ENCODE measurements around the gene C1QB.
"Not testable (repeated sequence)": the region's sequence is repeated elsewhere in the genome, so short reads cannot be mapped to it uniquely, and the experiment has no call there.

C1QB gene

DNA sequence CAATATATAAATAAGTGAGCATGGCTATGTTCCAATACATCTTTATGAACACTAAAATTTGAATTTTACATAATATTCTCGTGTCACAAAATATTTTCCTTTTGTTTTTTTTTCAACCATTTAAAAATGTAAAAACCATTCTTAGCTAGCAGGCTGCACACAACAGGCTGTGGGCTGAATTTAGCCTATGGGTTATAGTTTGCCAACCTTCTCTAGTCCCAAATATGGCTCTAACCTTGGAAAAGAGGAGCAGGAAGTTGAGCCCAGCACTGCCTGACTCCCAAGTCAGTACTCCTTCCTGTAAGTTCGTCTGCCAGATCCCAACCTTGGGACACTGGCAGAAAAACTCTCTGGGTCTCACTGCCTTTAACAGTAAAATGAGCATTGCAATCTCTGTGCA, 13.4 kb downstream of the C1QB start:
- no peak for DNase-seq

DNA sequence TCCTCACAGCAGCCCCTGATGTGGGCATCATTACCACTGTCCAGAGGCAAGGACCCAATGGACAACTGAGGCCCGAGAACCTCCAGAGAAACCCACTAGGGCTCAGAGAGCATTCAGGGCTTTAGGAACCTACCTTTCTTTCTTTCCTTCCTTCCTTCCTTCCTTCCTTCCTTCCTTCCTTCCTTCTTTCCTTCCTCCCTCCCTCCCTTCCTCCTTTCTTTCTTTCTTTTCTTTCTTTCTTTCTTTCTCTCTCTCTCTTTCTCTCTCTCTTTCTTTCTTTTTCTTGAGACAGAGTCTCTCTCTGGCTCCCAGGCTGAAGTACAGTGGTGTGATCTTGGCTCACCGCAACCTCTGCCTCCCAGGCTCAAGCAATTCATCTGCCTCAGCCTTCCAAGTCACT, 15.8 kb downstream of the C1QB start:
- not testable (repeated sequence) for DNase-seq

DNA sequence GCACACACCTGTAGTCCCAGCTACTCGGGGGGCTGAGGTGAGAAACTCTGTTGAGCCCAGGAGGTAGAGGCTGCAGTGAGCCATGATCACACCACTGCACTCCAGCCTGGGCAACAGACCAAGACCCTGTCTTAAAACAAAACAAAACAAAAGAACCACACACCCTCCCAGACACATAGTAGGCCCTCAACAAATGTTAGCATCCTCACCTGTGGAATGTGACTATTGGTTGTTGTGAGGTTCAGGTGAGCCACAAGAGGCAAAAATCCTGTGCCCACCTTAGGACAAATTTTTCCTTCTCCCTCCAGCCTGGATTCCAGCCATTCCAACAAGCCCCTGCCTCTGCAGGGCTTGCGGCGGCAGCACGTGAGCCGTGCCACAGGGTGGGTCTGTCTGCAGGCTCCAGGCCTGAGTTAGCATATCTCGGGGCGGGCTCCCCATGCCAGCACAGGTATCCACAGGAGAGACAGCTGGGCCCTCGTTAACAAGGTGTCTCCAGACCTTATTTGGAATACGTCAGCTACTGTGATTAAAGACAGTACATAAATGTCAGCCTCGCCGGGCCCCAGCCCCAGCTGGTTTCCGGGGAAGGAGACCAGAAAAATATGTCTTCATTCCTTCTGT, 17.4 kb downstream of the C1QB start:
- DNase-seq: no peak

DNA sequence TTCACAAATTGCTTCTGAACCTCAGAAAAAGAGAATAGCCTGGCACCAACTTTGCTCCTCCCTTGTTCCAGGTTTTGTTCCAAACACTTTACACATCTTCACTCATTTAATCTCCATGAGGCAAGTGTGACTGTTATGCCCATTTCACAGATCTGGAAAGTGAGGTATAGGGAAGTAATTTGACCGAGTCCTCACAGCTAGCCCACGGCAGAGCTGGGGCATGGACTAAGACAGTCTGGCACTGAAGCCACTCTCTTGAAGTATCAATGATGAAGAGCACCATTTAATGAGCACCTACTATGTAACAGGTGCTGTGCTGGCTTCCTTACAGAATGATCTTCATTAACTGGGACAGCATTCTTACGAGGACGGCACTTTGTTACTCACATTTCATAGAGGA, 19.0 kb downstream of the C1QB start:
- DNase-seq: no peak

DNA sequence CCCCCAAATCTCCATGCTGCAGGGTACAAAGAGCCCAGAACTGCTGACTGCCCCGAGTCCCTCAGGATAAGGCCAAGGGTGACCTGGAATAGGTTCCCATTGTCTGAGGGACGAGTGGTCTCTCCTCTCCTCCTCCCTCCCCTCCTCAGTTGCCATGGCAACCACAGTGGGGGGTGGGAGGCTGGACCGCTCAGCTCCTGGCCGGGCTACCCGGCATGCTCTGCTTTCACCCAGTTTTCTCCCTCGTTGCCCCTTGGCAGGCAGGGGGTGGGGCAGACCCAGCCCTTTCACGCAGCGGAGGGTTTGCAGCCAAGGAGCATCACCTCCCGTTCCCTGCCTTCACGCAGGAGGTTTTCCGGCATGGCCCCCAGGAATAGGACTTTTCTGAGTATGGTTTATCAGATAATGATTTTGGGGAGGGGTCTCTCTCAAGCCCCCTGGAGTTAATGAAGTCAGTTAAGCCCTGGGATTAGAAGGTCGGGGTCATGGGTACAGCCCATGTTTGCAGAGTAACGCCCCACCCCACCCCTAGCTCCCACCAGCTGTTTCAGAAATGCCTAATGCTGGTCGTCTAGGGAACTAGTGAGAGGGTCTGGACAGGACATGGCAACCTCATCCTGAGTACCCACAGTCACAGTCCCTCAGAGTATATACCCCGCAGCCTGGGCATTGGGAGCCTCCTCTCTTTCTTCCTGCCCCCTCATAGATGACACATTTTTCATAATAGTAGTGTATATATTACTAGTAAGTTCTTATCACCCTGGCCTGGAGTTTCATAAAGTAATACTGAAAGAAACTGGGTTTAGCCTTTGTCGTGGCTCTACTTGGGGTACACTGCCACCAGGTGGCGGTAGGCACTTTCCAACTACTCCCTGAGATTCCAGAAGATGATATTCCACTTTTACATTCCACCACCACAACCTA, 20.7 kb downstream of the C1QB start:
- peak; percentile 32 for DNase-seq

DNA sequence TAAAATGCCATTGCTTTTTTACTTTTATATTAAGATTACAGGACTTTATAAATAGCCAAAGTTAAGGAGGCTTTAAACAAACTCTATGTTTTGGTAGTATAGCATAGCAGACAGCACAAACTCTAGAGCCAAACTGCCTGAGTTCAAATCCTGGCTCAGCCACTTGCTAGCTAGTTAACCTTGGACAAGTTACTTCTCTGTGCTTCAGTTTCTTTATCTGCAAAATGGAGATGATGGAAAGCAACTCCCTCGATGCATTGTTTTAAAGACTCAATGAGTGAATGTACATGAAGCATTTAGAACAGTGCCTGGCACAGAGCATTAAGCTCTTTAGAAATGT, 21.3 kb downstream of the C1QB start:
- DNase-seq: no peak

DNA sequence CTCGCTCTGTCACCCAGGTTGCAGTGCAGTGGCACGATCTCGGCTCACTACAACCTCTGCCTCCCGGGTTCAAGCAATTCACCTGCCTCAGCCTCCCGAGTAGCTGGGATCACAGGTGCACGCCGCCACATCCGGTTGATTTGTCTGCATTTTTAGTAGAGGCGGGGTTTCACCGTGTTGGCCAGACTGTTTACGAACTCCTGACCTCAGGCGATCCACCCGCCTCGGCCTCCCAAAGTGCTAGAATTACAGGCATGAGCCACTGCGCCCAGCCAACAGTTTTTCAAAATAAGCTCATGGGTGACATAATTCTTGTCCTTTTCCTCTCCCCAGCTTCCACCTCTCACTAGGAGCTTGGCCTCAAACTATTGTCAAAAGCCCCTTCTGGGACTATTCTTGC, 23.1 kb downstream of the C1QB start:
- not testable (repeated sequence) for DNase-seq

DNA sequence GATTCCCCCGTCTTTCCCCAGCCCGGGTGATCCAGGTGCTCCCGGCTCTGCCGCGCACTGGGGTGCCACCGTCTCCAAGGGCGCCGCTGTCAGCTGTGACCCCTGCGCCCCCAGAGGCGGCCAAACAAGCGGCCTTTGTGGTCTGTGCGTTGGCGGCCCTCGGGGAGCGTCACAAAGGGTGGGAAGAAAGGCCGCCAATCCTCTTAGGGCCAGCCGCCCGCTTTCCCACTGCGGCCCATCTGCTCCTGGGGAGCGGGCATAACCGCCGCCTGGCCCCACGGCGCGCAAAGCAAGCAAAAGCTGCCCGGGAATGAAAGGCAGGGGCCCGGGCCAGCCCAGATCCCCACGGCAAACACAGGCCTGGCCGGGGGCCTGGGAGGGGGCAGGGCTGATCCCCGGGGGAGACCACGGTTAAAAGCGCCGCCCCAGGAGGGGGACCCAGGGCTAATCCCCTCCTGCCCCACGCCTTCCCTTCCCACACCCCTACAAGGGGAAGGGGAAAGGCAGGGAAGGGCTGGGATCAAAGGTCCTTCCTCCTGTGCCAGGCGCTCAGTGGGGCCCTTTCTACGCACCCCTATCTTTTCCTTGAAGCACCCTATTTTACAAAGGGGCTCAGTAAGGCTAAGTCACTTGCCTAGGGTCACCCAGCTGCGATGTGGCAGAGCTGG, 24.0 kb downstream of the C1QB start:
- no peak for DNase-seq

DNA sequence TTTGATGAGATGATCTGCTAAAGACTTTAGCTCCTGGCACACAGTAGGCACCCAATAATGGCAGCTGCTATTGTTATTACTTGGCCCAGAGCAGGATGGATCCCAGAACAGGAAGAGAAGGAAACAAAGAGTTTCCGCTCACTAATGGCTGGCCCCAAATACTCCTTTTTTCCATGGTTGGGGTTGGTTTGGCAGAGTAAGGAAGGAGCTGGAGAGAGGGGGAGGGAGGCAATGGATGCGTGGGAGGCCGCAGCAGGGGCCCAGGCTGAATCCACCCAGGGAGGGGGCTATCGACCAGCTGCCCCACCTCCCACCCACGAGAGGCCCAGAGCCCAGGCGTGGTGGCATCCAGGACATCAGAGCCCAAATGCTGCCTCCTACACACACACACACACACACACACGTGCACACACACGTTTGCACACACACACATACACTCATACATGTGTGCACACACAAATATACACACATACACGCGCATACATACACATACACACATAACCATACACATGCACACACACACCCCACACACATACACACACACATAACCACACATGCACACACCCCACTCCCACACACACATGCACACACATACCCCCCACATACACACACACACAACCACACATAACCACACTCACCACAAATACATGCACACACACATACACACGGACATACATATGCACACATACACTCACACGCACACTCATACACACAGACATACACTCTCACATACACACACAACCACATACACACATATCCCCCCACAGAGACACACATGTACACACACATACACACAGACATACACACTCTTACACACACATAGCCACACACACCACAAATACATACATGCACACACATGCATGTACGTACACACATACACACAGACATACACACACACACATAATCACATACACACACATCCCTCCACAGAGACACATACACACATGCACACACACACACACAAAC, 25.2 kb downstream of the C1QB start:
- no peak for DNase-seq

DNA sequence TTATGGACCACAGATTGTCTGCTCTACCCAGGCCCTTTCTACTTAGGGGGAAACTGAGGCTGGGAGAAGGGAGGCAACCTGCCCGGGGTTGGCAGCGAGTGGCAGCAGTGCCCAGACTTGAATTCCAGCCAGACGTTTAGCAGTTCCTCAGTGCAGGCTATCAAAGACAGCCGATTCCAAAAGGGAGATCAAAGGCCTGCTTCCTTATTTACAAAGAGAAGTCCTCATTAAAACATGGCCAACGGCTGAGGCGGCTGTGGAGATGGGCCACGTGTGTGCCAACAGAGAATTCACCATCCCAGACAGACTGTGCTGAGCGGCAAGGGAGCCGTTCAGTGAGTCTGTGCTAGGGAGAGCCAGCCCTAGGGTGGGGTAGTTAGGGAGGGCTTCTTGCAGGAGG, 27.7 kb downstream of the C1QB start:
- DNase-seq: peak; percentile 67

DNA sequence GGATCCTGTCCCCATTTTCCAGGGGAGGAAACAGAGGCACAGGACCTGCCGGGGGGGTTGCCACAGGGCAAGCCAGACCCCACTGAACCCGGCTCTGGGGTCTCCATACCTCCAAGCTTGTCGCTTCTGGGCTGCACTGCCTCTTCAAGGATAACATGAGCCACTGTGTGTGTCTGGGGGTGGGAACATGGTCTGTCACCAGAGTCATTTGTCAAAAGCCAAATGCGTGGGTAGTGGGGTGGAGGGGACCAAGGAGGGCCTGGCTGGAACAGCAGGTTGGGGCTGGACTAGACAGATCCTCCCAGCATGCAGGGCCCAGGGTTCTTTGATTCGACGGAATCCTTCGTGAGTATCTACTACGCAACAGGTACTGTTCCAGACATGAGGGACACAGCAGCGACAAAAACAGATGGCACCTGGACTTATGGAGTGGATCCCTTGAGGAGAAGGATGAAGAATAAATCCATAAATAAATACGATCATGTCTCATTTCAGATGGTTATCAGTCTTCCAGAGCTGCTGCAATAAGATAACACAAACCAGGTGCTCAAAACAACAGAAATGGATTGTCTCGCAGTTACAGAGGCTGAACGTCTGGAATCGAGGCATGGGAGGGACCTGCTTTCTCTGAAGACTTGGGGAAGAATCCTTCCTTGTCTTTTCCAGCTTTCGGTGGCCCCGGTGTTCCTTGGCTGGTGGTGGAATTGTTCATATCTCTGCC, 28.7 kb downstream of the C1QB start:
- no peak for DNase-seq

DNA sequence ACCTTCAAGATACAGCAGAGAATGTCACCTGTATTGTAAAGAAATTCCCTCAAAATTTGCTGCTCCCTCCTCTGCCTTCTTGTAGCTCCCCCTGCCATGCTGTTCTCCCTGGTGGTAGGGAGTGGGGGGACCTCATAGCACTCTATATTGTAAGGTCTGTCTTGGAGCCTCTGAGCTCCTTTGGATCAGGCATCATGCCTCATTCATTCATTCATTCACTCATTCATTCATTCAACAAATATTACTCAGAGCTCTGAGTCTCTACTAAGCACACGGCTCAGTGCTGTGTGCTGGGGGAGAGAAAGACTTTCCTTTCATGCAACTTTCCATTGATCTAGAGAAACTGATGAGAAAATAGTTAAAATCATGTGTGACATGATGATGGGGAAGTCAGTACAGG, 30.5 kb downstream of the C1QB start:
- no peak for DNase-seq

DNA sequence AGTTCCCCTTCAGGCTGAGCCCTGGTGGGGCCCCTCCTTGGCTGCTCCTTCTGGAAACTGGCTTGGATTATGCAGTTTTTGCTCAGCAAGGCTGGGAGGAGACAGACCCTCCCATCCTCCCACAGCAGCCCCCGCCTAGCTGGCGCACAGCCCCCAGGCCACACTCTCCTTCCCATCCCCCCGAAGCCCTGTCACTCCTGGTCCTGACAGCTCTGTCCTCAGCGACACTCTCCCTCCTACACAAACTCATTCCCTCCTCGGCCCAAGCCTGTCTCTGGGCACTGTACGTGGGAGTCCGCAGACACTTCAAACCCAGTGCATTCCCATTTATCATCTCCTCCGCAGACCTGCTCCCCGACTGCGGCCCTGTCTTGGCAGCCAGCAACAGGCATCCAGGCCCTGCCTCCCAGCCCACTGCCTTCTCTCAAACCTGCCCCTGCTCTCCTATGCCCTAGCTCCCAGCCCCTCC, 32.6 kb downstream of the C1QB start:
- no peak for DNase-seq

DNA sequence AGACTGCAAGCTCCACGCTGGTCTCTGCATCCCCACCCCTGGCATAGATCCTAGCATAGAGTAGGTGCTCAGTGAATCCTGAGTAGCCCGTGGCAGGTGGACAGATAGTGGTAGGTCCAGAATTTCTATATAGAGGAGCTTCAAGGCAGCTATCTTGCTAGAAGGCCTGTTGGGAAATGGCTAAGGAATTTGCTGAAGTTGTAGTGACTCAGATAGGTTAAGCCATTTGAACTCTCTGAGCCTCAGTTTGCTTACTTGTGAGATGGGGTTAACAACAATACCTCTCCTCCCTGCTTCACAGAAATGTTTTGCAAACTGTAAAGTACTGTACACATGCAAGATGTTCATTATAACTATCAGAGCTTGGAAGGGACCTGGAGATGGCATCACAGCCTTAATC, 34.2 kb downstream of the C1QB start:
- DNase-seq: no peak

DNA sequence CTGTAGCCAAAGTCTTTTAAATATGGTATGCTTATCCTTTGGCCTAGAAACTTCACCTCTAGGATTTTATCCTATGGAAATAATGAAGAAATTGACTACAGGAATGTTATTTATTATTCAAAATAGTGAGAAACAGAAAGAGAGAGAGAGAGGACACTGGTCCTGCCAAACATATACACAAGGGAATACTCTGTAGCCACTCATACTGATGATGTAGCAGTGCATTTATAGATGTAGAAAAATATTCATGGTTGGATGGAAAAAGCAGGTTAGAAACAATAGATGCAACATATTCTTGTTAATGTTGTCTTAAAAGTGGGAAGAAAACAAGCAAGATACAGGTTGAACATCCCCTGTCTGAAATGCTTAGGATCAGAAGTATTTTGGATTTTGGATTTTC, 35.4 kb downstream of the C1QB start:
- DNase-seq: no peak

DNA sequence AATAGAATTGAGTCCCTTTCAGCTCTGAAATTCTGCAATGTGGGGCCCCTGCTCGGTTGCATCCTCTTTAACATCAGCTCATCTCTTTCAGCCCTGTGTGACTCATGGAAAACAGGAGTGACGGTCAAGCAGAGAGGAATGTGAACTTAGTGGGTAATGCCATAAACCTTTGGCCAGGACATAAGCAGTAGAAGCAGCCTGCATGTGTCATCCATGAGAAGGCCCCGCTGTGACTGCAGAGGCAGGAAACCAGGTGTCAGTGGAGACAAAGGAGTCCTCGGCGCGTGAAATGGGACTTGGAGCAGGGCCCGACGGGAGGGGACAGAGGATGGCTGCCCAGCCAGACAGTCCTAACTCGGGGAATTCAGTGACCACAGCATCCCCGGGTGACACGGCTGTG, 36.5 kb downstream of the C1QB start:
- DNase-seq: peak; percentile 71

DNA sequence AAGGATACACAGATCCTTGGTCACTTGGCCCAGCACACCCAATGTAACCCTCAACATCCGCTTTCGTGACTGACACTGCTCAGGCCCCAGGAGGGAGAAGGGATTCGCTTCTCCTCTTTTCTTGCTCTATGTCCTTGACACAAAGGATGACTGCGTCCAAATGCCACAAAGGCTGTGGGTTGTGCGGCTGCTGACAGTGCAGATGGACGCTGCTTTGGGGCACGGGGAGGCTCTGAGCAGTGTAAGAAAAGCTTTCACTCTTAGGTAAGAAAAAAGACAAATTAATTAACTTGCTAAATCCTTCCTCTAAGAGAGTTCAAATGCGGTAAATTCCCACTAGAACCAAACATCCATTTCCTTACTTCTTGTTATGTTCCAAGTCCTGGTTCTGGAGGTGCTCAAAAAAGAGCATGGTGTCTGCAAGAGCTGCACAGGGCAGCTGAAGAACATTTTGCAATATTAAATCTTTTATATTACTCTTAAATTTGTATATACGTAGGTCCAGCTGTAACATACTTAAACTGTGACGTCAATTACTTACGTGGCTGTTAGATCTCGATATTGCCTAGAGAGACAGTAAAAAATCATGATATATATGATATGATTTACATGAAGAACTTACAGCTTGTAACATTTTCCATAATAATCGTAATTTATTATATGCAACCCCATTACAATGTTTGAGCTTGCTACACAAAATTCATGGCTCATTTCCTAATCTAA, 38.2 kb downstream of the C1QB start:
- no peak for DNase-seq

DNA sequence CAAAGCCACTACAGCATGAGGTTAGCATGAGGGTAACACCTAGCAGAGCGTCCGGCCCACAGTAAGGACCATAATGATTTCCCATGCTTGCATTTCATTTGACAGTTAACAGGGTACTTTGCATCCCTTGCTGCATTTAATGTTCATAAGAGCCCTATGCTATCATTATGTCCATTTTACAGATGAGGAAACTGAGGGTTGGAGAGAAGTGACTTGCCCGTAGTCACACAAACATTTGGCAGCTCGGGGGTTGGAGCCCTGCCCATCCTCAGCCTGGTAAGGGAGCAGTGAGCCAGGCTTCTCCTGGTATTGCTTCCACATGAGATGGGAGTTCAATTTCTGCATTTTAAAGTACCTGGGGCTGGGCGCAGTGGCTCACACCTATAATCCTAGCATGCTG, 41.1 kb downstream of the C1QB start:
- DNase-seq: no peak

DNA sequence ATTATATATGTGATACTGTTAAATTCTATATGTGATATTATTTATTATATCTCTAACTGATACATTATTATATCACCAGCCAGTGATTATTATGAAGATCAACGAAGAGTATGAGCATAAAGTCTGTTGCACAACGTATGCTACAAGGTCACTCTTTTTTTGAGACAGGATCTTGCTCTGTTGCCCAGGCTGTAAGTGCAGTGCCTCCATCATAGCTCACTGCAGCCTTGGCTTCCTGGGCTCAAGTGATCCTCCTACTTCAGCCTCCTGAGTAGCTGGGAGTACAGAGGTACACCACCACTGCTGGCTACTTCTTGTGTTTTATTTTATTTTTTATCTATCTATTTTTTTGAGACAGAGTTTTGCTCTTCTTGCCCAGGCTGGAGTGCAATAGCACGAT, 43.6 kb downstream of the C1QB start:
- no peak for DNase-seq

DNA sequence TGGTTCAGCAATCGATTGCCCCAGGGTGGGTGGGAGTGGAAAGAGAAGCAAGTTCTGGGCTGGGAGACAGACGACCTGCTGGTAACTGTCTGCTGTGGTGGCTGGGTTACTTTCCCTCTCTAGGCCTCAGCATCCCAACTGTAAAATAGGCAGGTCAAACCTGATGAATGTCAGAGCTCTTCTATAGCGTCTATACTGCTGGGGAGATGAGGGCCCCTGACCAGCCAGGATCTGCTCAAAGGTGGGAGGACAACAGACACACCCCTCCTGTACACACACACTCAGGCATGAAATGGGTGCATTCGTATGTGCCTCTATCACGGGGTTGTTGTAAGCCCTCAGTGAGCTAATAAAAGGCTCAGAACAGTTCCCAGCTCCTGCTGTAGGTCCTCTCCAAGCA, 44.9 kb downstream of the C1QB start:
- no peak for DNase-seq
